Adrenal gland (tissue), 5 donors: ENCODE data around the gene SPACA5B.
"Not testable (repeated sequence)": the region's sequence is repeated elsewhere in the genome, so short reads cannot be mapped to it uniquely, and the experiment has no call there.

Source experiments
- CTCF ChIP-seq, 6 experiments: fragments of 450-650 bp in 4 of 6; fragments of 200-600 bp in 2 of 6; sonication (generic) in 1 of 6; IDR thresholded peaks; 1 replicate in 5 of 6; 2 replicates in 1 of 6; pipeline versions ENCODE4 v1.5.1 to v1.8.0; 2016 to 2021; ENCODE audit warnings: antibody characterized with exemption in 6 of 6, mild to moderate bottlenecking in 2 of 6, moderate library complexity in 1 of 6
- POLR2A ChIP-seq, 2 donors: fragments of 450-650 bp; IDR thresholded peaks; one replicate each; pipeline ENCODE4 v1.6.1; 2017; ENCODE audit warnings: antibody characterized with exemption in 2 of 2, mild to moderate bottlenecking in 2 of 2, moderate library complexity in 1 of 2
- donor health status: DM: no; HTN: no; CAD: no.

- TF ChIP-seq CTCF, POLR2A (IDR thresholded peaks at IDR 0.05): not testable (repeated sequence)
These were observed 12.3 kb downstream of the SPACA5B start for GRCh38 chrX:48142697-48143096.
